ENCODE data around the gene DST.

The DST gene

GRCh38 chr6:56660381-56660730 lies 17.7 kb upstream of the DST start:
- no peak for DNase-seq

DNA sequence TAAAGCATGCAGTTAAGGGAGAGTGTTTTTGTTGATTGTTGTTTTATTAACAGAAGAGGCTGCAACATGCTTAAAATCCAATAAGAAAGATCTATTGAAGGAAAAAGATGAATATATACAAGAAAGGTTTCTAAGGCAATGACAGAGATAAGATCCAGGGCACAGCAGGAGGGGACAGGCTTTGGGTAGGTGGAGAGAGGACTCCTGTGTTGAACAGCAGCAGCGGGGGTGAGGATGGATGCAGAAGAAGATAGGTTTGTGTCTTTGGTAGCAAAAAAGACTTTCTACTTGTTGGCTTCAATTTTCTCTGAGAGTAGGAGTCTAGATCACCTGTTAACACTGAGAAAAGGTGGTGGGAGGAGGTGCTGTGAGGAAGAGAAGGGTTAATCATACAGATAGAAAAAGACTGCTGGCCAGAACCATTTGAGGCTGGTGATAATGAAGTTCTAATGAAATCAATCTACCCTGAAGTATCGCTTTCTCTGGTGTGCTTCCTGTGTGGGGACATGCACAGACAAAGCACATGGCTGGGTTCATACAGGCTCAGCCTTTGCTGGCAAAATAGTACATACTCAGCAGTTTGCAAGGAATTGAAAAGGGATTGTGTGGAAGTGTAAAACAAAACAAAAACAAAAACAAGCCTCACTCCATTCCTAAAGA lies 17.2 kb upstream of the DST start:
- no peak for DNase-seq

DNA sequence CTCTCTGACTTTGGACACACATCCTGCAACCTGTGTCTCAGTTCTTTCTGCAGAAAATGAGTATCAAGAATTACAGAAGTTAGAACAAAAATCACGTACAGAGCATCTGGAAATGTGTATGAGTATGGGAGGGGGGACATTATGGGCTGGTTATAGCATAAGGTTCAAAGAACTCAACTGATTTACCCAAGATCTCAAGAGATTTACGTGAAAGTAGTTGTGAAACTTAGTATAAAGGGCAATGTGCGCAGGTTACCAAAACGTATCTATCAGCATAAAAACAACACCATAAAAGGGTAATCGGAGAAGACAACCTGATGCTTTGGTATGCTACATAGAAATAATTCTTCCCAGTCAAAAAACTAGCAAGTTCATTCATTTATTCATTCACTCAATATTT lies 15.6 kb upstream of the DST start:
- no peak for DNase-seq

DNA sequence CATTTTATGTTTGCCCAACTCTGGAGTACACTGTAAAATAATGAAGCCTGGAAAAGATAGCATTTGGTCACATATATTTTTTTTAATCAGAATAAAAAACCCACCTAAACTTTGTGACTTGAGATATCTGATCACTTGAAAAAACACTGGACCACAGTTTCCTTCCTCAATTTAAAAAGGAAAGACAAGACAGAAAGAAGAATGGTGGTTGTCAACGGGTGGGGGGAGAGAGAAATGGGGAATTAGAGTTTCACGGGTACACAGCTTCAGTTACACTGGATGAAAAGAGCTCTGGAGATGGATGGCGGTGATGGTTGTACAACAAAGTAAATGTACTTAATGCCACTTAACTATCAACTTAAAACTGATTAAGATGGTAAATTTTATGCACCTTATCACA lies 14.7 kb upstream of the DST start:
- DNase-seq, result no peak

GRCh38 chr6:56656466-56656865 lies 13.8 kb upstream of the DST start:
- no peak for DNase-seq

GRCh38 chr6:56655996-56656395 lies 13.3 kb upstream of the DST start:
- no peak for DNase-seq

GRCh38 chr6:56655249-56655648 lies 12.6 kb upstream of the DST start:
- no peak for DNase-seq

DNA sequence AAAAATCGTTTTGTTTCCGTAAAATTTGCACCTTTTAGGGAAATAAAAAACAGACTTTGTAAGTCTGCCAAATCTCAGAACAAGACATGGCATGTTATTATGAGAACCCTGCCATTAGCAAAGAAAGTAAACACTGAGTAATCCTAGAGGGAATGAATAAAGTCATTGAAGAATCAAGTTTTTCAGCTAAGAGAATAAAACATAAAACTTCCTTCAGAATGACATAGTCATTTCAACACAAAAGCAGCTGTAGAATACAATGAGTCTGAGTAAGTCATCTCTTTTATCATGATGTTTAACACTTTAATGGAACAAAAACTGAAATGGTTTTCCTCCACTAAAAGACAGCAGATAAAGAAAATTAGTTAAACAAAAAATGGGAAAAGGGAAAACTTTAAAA lies 10.3 kb upstream of the DST start:
- DNase-seq, result no peak

GRCh38 chr6:56652231-56652630 lies 9.5 kb upstream of the DST start:
- DNase-seq, result no peak

DNA sequence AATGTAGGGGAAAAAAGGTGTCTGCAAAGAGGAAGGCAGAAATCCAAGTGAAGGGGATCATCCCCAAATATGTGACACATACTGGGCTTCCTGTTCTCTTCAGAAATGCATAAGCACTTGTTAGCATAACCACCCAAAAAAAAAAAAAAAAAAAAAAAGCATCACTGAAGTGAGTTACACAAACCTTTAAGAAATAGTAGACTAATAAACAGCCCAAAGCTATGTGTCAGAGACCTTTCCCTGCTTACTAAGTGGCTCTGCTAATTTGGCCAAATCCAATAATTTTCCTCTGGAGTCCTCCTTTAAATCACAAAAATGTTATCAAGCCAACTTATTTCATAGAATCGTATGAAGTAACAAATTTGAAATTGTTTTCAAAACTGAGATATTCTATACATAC lies 7.5 kb upstream of the DST start:
- DNase-seq, result no peak

DNA sequence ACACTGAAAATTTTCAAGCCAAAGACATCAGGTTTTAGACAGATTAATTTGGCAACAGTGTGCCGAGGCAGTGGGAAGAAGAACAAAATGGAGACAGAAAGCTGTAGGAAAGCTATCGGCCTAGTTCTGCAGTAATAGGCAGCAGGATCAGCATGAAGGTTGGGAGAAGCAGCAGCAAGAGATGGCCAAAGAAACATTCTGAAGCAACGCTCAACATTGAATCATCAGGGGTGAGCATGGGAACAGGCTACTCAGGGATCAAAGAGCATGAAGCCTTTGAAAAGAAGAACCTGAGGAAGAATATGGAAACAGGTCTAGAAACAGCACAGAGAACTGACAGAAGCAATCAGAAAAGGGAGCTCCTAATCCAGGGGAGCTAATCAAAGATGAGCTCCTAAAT lies 7.1 kb upstream of the DST start:
- no peak for DNase-seq

- DNase-seq, result no peak
These were observed 6.5 kb upstream of the DST start for GRCh38 chr6:56649053-56649769.

- no peak for DNase-seq
These were observed 4.6 kb upstream of the DST start for GRCh38 chr6:56647172-56647762.

GRCh38 chr6:56644366-56644765 lies 1.7 kb upstream of the DST start:
- no peak for DNase-seq

GRCh38 chr6:56643379-56644089 lies 845 bp upstream of the DST start:
- no peak for DNase-seq

DNA sequence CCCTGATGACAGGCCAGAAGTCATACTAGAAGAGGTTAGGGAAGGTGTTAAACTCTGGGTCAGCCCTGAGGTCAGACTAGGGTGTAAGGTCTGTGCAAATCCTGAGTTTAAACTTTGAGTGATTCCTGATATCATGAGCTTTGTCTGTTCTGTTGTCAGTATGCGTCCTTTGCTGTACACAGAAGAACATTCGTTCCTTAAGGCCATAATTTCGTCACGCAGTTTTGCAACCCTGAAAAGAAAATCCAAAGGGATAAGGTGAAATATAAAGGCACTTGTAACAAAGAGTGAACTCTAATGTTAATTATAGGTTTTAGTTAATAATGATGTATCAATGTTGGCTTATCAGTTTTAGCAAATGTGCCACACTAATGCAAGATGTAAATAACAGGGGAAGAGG lies 2.3 kb downstream of the DST start:
- no peak for DNase-seq

GRCh38 chr6:56638760-56639159 lies 3.9 kb downstream of the DST start:
- DNase-seq, result no peak

DNA sequence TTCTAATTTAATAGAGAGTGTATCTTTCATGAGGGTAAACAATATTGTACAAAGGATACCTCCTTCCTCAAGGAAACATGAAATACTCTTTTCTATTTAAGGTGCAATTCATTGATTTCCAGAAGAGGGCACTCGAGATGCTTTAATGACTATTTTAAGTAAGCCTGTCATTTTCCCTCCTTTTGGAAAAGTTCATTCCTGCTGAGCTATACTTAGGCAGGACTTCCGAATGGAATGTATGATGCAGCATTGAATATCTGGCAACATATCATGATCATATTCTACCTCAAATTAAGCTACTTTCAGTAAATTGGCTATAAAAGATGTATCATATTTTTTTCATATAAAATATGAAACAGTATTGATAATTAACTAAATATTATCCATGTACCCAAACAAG lies 5.0 kb downstream of the DST start:
- no peak for DNase-seq

- no peak for DNase-seq
These were observed 14.6 kb downstream of the DST start for GRCh38 chr6:56628105-56628504.

DNA sequence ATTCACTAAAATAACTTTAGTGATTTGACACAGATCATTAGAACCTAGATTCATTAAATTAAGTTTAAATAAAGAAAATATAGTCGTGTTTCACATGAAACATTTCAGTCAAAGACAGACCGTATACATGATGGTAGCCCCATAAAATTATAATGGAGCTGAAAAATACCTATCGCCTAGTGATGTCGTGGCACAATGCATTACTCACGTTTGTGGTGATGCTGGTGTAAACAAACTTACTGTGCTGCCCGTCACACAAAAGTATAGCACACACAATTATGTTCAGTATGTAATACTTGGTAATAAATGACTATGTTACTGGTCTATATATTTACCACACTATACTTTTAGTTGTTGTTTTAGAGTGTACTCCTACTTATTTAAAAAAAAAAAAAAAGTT lies 17.3 kb downstream of the DST start:
- no peak for DNase-seq

DNA sequence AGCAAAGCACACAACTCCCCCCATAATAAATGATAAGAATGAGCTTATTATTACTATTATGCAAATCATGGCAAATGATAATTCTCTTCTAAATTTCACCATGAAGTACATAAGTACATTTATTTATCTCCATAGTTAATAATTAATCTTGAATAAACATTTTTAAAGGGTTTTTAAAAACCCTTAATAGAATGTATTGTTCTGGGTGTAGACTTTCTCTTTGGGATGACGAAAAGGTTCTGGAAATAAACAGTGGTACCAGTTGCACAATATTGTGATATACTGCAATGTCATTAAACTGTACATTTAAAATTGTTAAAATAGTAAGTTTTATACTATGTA lies 18.0 kb downstream of the DST start:
- DNase-seq, result no peak

DNA sequence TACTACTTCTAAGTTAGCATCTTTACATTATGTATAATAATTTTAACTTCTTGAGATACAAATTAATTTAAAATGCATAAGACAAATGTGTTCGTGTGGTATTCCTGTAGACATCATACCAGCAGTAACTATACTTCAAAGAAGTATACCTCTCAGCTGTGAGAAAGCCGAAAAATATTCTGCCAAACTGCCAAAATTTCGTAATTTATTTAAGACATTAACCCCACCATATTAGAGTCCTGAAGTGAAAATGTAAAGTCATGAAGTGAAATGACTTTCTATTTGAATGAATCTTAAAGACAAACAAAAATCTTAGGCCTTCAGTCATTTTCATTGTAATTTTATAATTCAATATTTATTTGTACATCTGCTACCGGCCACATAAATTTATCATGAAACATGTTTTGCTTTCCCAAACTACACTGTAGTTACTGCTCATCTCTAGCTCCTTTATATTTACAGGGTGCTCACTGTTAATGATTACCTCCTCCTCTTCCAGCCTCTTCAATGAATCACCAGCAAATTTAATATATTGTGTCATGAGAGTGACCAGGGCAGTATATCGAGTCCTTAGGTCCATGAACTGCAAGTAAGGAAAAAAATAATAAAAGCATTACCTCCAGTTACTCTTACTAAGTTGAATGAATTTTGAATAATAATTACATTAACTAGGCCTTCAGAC lies 18.5 kb downstream of the DST start:
- no peak for DNase-seq

GRCh38 chr6:56620229-56620868 lies 22.3 kb downstream of the DST start:
- no peak for DNase-seq

Measured in right forelimb (tissue), 1 donor.